Ishikawa (cell line): ENCODE results near the gene ARCN1.

Experiments used
- CEBPB ChIP-seq: IDR thresholded peaks from 2 replicates; pipeline ENCODE4 v1.6.1; 2012
- CREB1 ChIP-seq: IDR thresholded peaks from 2 replicates; pipeline ENCODE4 v1.6.1; 2012; ENCODE audit warnings: low read depth
- EGR1 ChIP-seq: IDR thresholded peaks from 2 replicates; pipeline ENCODE4 v1.6.1; 2012
- EP300 ChIP-seq: IDR thresholded peaks from 2 replicates; pipeline ENCODE4 v1.6.1; 2012; ENCODE audit warnings: borderline replicate concordance
- FOXM1 ChIP-seq: IDR thresholded peaks from 2 replicates; pipeline ENCODE4 v1.6.1; 2012; ENCODE audit warnings: low read depth, borderline replicate concordance
- MAX ChIP-seq: IDR thresholded peaks from 2 replicates; pipeline ENCODE4 v1.6.1; 2012
- NFIC ChIP-seq: IDR thresholded peaks from 2 replicates; pipeline ENCODE4 v1.6.1; 2012
- RAD21 ChIP-seq: IDR thresholded peaks from 2 replicates; pipeline ENCODE4 v1.6.1; 2012; ENCODE audit warnings: low read depth
- REST ChIP-seq: IDR thresholded peaks from 2 replicates; pipeline ENCODE4 v1.6.1; 2012; ENCODE audit warnings: low read depth, mild to moderate bottlenecking
- TAF1 ChIP-seq: IDR thresholded peaks from 2 replicates; pipeline ENCODE4 v1.6.1; 2012; ENCODE audit warnings: low read depth, mild to moderate bottlenecking
- TCF12 ChIP-seq: IDR thresholded peaks from 2 replicates; pipeline ENCODE4 v1.6.1; 2012; ENCODE audit warnings: low read depth
- TEAD4 ChIP-seq: IDR thresholded peaks from 2 replicates; pipeline ENCODE4 v1.6.1; 2012
- USF1 ChIP-seq: IDR thresholded peaks from 2 replicates; pipeline ENCODE4 v1.6.1; 2012
- YY1 ChIP-seq: IDR thresholded peaks from 2 replicates; pipeline ENCODE4 v1.6.1; 2012; ENCODE audit warnings: low read depth
- ZBTB7A ChIP-seq: IDR thresholded peaks from 2 replicates; pipeline ENCODE4 v1.6.1; 2012; ENCODE audit warnings: low read depth

Gene ARCN1

GRCh38 chr11:118572981-118573550 is 857 bp downstream of the ARCN1 start:
- TF ChIP-seq USF1: no peak
- no peak for TF ChIP-seq EGR1
- no peak for TF ChIP-seq TEAD4
- no peak for TF ChIP-seq YY1
- TF ChIP-seq REST: no peak
- no peak for TF ChIP-seq NFIC
- no peak for TF ChIP-seq TCF12
- no peak for TF ChIP-seq CREB1
- no peak for TF ChIP-seq EP300
- TF ChIP-seq FOXM1: no peak
- TF ChIP-seq CEBPB: no peak

GRCh38 chr11:118574636-118575035 is 2.4 kb downstream of the ARCN1 start:
- no peak for TF ChIP-seq EGR1
- TF ChIP-seq USF1: no peak
- TF ChIP-seq TCF12: no peak

GRCh38 chr11:118581057-118581456 is 8.8 kb downstream of the ARCN1 start:
- TF ChIP-seq YY1: no peak
- no peak for TF ChIP-seq TAF1

- TF ChIP-seq CEBPB (no peak), REST (no peak), CREB1 (no peak), EGR1 (no peak), RAD21 (no peak), ZBTB7A (no peak), USF1 (no peak), YY1 (no peak), TAF1 (no peak), NFIC (no peak), TEAD4 (no peak), TCF12 (no peak), MAX (no peak), FOXM1 (no peak), EP300 (no peak)
Measured at GRCh38 chr11:118587952-118588351, 15.7 kb downstream of the ARCN1 start.

- no peak for TF ChIP-seq TEAD4
- no peak for TF ChIP-seq RAD21
- TF ChIP-seq MAX: no peak
- TF ChIP-seq EP300: no peak
- TF ChIP-seq CEBPB: no peak
- no peak for TF ChIP-seq YY1
- no peak for TF ChIP-seq TCF12
- TF ChIP-seq CREB1: no peak
- no peak for TF ChIP-seq ZBTB7A
- TF ChIP-seq USF1: no peak
- TF ChIP-seq NFIC: no peak
- TF ChIP-seq TAF1: no peak
Measured at GRCh38 chr11:118592616-118593367, 20.6 kb downstream of the ARCN1 start.

- peak; percentile 47 for TF ChIP-seq RAD21
Measured at GRCh38 chr11:118594984-118595383, 22.8 kb downstream of the ARCN1 start.
